Naive B cell (primary cell): ENCODE data around the gene NIPA2. TPM values are rescaled to one million over a fixed set of nuclear protein-coding genes. Genes with fewer than 3 reads are reported as not detected.
A peak's percentile ranks its signal among the peaks of the same experiment; 100 is the strongest.

Experiments
- ATAC-seq, 2 donors: fragments of 150-1000 bp; cut with Tn5 transposase; 2 replicates each; pipeline ENCODE4 v1.10.0; 2021; ENCODE audit warnings: low read depth in 2 of 2, mild to moderate bottlenecking in 2 of 2, moderate library complexity in 2 of 2
- DNase-seq: peaks from one replicate; pipeline ENCODE4 v3.0.0; 2022
- H3K27ac Mint-ChIP-seq, 6 donors: one replicate each; pipeline ENCODE4 v1.8.0; 2020 to 2022; ENCODE audit warnings: mild to moderate bottlenecking in 6 of 6, mixed read lengths in 6 of 6, moderate library complexity in 5 of 6, inconsistent platforms in 2 of 6
- H3K27me3 Mint-ChIP-seq, 3 donors: one replicate each; pipeline ENCODE4 v1.8.0; 2021 to 2022; ENCODE audit warnings: mixed read lengths in 3 of 3, mild to moderate bottlenecking in 1 of 3
- H3K36me3 Mint-ChIP-seq, 2 donors: one replicate each; pipeline ENCODE4 v1.8.0; 2020 to 2022; ENCODE audit warnings: mixed read lengths in 2 of 2, inconsistent platforms in 1 of 2, mild to moderate bottlenecking in 1 of 2
- H3K4me1 Mint-ChIP-seq, 3 donors: one replicate each; pipeline ENCODE4 v1.8.0; 2020 to 2022; ENCODE audit warnings: mixed read lengths in 3 of 3, inconsistent platforms in 1 of 3, mild to moderate bottlenecking in 1 of 3, moderate library complexity in 1 of 3
- H3K4me3 Mint-ChIP-seq, 8 donors: one replicate each; pipeline ENCODE4 v1.8.0; 2020 to 2022; ENCODE audit warnings: mild to moderate bottlenecking in 8 of 8, mixed read lengths in 8 of 8, moderate library complexity in 8 of 8, inconsistent platforms in 2 of 8
- H3K9me3 Mint-ChIP-seq, 7 donors: one replicate each; pipeline ENCODE4 v1.8.0; 2020 to 2022; ENCODE audit warnings: mixed read lengths in 7 of 7, mild to moderate bottlenecking in 5 of 7, inconsistent platforms in 2 of 7, moderate library complexity in 1 of 7
- polyA plus RNA-seq, 6 donors: library from polyadenylated mRNA; unstranded; fragments of 300-500 nt; fragmentation: Illumina TruSeq; gene quantifications; one replicate each; pipeline ENCODE4 v1.2.3, GENCODE V29; 2021; ENCODE audit warnings: low read depth in 6 of 6

Gene NIPA2
- polyA plus RNA-seq, 6 donors from 2014 or later, result 76.0 to 103 (median 98.8) TPM

GRCh38 chr15:22846073-22846472, 7.6 kb downstream of the NIPA2 start:
- Mint-ChIP-seq H3K4me3 (peak overlapping the region in 1 of 8 donors; percentile 25), H3K27me3 (no peaks in the 10 kb centered on the region), H3K27ac (peak overlapping the region in 2 of 6 donors; percentile 71 to 76)

GRCh38 chr15:22850055-22850454, 11.6 kb downstream of the NIPA2 start:
- Mint-ChIP-seq H3K27me3 (no peaks in the 10 kb centered on the region), H3K9me3 (no peaks in the 10 kb centered on the region), H3K4me1 (peaks cover 19 to 63% (median 22%) of the 10 kb centered on the region in 3 donors), H3K27ac (peak overlapping the region in 2 of 6 donors; percentile 33 to 88), H3K36me3 (peaks cover under 1 to 12% of the 10 kb centered on the region in 2 donors), H3K4me3 (no peak overlapping the region)
- DNase-seq (no peak), ATAC-seq (no peak)

More at GRCh38 chr15:22846073-22846472, 7.6 kb downstream of the NIPA2 start:
- DNase-seq (no peak), ATAC-seq (no peak)
- peaks cover 9 to 12% of the 10 kb centered on the region in 2 donors for H3K36me3 Mint-ChIP-seq
- H3K9me3 Mint-ChIP-seq, result no peaks in the 10 kb centered on the region
- peaks cover 36 to 93% (median 50%) of the 10 kb centered on the region in 3 donors for H3K4me1 Mint-ChIP-seq

- DNase-seq (no peak), ATAC-seq (no peak)
- peaks cover 8 to 11% of the 10 kb centered on the region in 2 donors for H3K36me3 Mint-ChIP-seq
- no peaks in the 10 kb centered on the region for H3K9me3 Mint-ChIP-seq
- H3K27ac Mint-ChIP-seq, result peak overlapping the region in 1 of 6 donors; percentile 53
- peaks cover 11 to 56% (median 17%) of the 10 kb centered on the region in 3 donors for H3K4me1 Mint-ChIP-seq
- H3K4me3 Mint-ChIP-seq, result no peak overlapping the region
- no peaks in the 10 kb centered on the region for H3K27me3 Mint-ChIP-seq
Measured at GRCh38 chr15:22851513-22851912, 13.0 kb downstream of the NIPA2 start.

- H3K4me1 Mint-ChIP-seq, result peaks cover 8 to 21% (median 11%) of the 10 kb centered on the region in 3 donors
- no peaks in the 10 kb centered on the region for H3K9me3 Mint-ChIP-seq
- peaks cover 12 to 22% of the 10 kb centered on the region in 2 donors for H3K36me3 Mint-ChIP-seq
- no peak overlapping the region for H3K4me3 Mint-ChIP-seq
- H3K27me3 Mint-ChIP-seq, result no peaks in the 10 kb centered on the region
- ATAC-seq (no peak), DNase-seq (no peak)
- peak overlapping the region in 2 of 6 donors; percentile 14 to 82 for H3K27ac Mint-ChIP-seq
Measured at GRCh38 chr15:22855791-22856190, 17.3 kb downstream of the NIPA2 start.

- Mint-ChIP-seq H3K4me1 (peaks cover 6 to 17% (median 11%) of the 10 kb centered on the region in 3 donors), H3K9me3 (no peaks in the 10 kb centered on the region), H3K4me3 (no peak overlapping the region), H3K36me3 (peaks cover 19 to 28% of the 10 kb centered on the region in 2 donors), H3K27ac (peak overlapping the region in 1 of 6 donors; percentile 59), H3K27me3 (no peaks in the 10 kb centered on the region)
- ATAC-seq, result no peak
- DNase-seq, result no peak
Measured at GRCh38 chr15:22856659-22857058, 18.2 kb downstream of the NIPA2 start.

- no peak for DNase-seq
- Mint-ChIP-seq H3K36me3 (peaks cover 26 to 29% of the 10 kb centered on the region in 2 donors), H3K27me3 (no peaks in the 10 kb centered on the region), H3K4me1 (peaks cover 4 to 13% (median 11%) of the 10 kb centered on the region in 3 donors), H3K4me3 (no peak overlapping the region), H3K9me3 (no peaks in the 10 kb centered on the region), H3K27ac (peak overlapping the region in 2 of 6 donors; percentile 53 to 83)
- ATAC-seq, result no peak
Measured at GRCh38 chr15:22861161-22861560, 22.7 kb downstream of the NIPA2 start.

- Mint-ChIP-seq H3K4me3 (no peak overlapping the region), H3K27ac (peak overlapping the region in 3 of 6 donors; percentile 66 to 80 (median 69))
Measured at GRCh38 chr15:22863356-22863755, 24.9 kb downstream of the NIPA2 start.

GRCh38 chr15:22866079-22866478, 27.6 kb downstream of the NIPA2 start:
- Mint-ChIP-seq H3K4me1 (peaks cover 3 to 16% (median 10%) of the 10 kb centered on the region in 3 donors), H3K9me3 (no peaks in the 10 kb centered on the region), H3K4me3 (no peak overlapping the region), H3K36me3 (peaks cover 19 to 28% of the 10 kb centered on the region in 2 donors), H3K27ac (peak overlapping the region in 1 of 6 donors; percentile 65), H3K27me3 (no peaks in the 10 kb centered on the region)
- DNase-seq (no peak), ATAC-seq (no peak)

More at GRCh38 chr15:22863356-22863755, 24.9 kb downstream of the NIPA2 start:
- H3K36me3 Mint-ChIP-seq, result peaks cover 28 to 32% of the 10 kb centered on the region in 2 donors
- no peak for DNase-seq
- H3K27me3 Mint-ChIP-seq, result no peaks in the 10 kb centered on the region
- no peaks in the 10 kb centered on the region for H3K9me3 Mint-ChIP-seq
- H3K4me1 Mint-ChIP-seq, result peaks cover 4 to 12% (median 12%) of the 10 kb centered on the region in 3 donors
- ATAC-seq, result no peak

GRCh38 chr15:22867886-22868285, 29.4 kb downstream of the NIPA2 start:
- no peak for ATAC-seq
- peaks cover 11 to 15% of the 10 kb centered on the region in 2 donors for H3K36me3 Mint-ChIP-seq
- no peaks in the 10 kb centered on the region for H3K9me3 Mint-ChIP-seq
- DNase-seq, result no peak
- H3K27me3 Mint-ChIP-seq, result no peaks in the 10 kb centered on the region
- peaks cover 3 to 15% (median 5%) of the 10 kb centered on the region in 3 donors for H3K4me1 Mint-ChIP-seq
- H3K4me3 Mint-ChIP-seq, result no peak overlapping the region
- no peak overlapping the region for H3K27ac Mint-ChIP-seq

GRCh38 chr15:22868495-22868894, 30.0 kb downstream of the NIPA2 start:
- Mint-ChIP-seq H3K36me3 (peaks cover 11 to 15% of the 10 kb centered on the region in 2 donors), H3K27me3 (no peaks in the 10 kb centered on the region), H3K4me1 (peaks cover 3 to 20% (median 11%) of the 10 kb centered on the region in 3 donors), H3K27ac (peak overlapping the region in 2 of 6 donors; percentile 82 to 83), H3K4me3 (no peak overlapping the region), H3K9me3 (no peaks in the 10 kb centered on the region)
- no peak for DNase-seq
- ATAC-seq, result no peak

GRCh38 chr15:22868928-22869327, 30.5 kb downstream of the NIPA2 start:
- peak overlapping the region in 3 of 6 donors; percentile 78 to 83 (median 82) for H3K27ac Mint-ChIP-seq
- no peak overlapping the region for H3K4me3 Mint-ChIP-seq
- no peaks in the 10 kb centered on the region for H3K27me3 Mint-ChIP-seq
- peaks cover 11 to 15% of the 10 kb centered on the region in 2 donors for H3K36me3 Mint-ChIP-seq
- peaks cover 3 to 21% (median 11%) of the 10 kb centered on the region in 3 donors for H3K4me1 Mint-ChIP-seq
- DNase-seq (no peak), ATAC-seq (no peak)
- H3K9me3 Mint-ChIP-seq, result no peaks in the 10 kb centered on the region

GRCh38 chr15:22869856-22870255, 31.4 kb downstream of the NIPA2 start:
- Mint-ChIP-seq H3K9me3 (no peaks in the 10 kb centered on the region), H3K27me3 (no peaks in the 10 kb centered on the region), H3K4me1 (peaks cover 3 to 21% (median 11%) of the 10 kb centered on the region in 3 donors), H3K4me3 (no peak overlapping the region), H3K27ac (peak overlapping the region in 1 of 6 donors; percentile 59), H3K36me3 (peaks cover 11 to 15% of the 10 kb centered on the region in 2 donors)
- no peak for ATAC-seq
- DNase-seq, result no peak

- Mint-ChIP-seq H3K4me1 (peaks cover 3 to 19% (median 11%) of the 10 kb centered on the region in 3 donors), H3K9me3 (no peaks in the 10 kb centered on the region), H3K4me3 (no peak overlapping the region), H3K27ac (peak overlapping the region in 4 of 6 donors; percentile 26 to 95 (median 70)), H3K27me3 (no peaks in the 10 kb centered on the region), H3K36me3 (peaks cover 8 to 12% of the 10 kb centered on the region in 2 donors)
- DNase-seq (no peak), ATAC-seq (no peak)
Measured at GRCh38 chr15:22870865-22871264, 32.4 kb downstream of the NIPA2 start.

GRCh38 chr15:22871481-22872086, 33.1 kb downstream of the NIPA2 start:
- Mint-ChIP-seq H3K36me3 (peaks cover under 1 to 7% of the 10 kb centered on the region in 2 donors), H3K4me1 (peaks cover 3 to 15% (median 9%) of the 10 kb centered on the region in 3 donors), H3K27me3 (no peaks in the 10 kb centered on the region), H3K9me3 (peaks cover 0 to under 1% (median 0%) of the 10 kb centered on the region in 7 donors), H3K27ac (peak overlapping the region in 4 of 6 donors; percentile 26 to 95 (median 66)), H3K4me3 (no peak overlapping the region)
- no peak for DNase-seq
- no peak for ATAC-seq
